NCI-H2196 (cell line): Measurements from ENCODE around the gene DTYMK.
A peak's percentile ranks its signal among the peaks of the same experiment; 100 is the strongest.
"Not testable (repeated sequence)": the region's sequence is repeated elsewhere in the genome, so short reads cannot be mapped to it uniquely, and the experiment has no call there.

Source experiments
- DNase-seq: peaks from one replicate; lab custom pipeline; 2025; ENCODE audit not compliant: unreplicated experiment; lab: John Stamatoyannopoulos, UW

Gene DTYMK, protein sequence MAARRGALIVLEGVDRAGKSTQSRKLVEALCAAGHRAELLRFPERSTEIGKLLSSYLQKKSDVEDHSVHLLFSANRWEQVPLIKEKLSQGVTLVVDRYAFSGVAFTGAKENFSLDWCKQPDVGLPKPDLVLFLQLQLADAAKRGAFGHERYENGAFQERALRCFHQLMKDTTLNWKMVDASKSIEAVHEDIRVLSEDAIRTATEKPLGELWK

DNA sequence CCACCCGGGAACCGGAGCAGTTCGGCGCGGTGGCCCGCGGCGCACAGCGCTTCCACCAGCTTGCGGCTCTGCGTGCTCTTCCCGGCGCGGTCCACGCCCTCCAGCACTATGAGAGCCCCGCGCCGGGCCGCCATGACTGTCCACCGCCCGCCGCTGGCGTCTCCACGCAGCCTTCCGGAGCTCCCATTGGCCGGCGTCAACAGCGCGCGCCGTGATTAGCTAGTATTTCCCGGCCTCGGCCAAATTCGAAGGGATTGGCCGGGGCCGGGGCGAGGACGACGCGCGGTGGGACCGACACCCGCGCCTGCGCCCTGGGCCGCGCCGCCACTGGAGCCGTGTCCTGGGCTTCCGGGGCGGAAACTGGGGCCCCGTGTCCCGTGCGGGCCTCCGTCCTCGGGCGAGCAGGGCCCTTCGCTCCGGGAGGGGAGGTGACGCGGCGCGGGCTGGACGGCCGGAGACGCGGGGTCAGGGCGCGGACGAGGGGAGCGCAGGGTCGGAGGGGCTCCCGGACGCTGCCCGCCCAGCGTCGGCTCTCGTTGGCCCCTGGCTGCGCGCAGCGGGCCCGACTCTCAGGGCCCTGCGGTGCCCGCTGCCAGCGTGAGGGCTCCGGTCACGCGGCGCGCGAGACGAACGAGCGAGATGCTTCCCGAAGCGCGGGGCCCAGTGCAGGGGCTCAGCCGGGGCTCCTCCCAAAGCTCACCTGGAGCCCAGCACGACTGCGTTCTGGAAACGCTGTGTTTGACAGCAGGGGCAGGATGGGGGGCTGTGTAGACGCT is at the start of gene DTYMK:
Gene DTYMK (minus strand): TSS at position 166 of the 776 bp plus-strand sequence. CDS start 32 bp downstream, at position 134.
- peak; percentile 98 for DNase-seq

DNA sequence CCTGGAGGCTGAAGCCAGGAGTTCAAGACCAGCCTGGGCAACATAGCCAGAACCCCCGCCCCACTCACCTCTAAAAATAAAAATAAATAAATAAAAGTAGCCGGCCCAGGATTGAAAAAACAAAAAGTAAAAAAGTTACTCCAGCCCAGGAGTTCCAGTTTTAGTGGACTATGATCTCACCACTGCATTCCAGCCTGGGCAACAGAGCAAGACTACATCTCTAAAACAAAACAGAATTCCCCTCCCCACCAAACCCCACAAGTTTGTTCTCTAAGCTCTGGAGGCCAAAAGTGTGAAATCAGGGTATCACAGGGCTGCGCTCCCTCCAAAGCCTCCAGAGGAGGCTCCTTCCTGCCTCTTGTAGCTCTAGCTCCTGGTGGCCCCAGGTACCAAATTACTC is 49.5 kb upstream of the DTYMK start:
- no peak for DNase-seq

DNA sequence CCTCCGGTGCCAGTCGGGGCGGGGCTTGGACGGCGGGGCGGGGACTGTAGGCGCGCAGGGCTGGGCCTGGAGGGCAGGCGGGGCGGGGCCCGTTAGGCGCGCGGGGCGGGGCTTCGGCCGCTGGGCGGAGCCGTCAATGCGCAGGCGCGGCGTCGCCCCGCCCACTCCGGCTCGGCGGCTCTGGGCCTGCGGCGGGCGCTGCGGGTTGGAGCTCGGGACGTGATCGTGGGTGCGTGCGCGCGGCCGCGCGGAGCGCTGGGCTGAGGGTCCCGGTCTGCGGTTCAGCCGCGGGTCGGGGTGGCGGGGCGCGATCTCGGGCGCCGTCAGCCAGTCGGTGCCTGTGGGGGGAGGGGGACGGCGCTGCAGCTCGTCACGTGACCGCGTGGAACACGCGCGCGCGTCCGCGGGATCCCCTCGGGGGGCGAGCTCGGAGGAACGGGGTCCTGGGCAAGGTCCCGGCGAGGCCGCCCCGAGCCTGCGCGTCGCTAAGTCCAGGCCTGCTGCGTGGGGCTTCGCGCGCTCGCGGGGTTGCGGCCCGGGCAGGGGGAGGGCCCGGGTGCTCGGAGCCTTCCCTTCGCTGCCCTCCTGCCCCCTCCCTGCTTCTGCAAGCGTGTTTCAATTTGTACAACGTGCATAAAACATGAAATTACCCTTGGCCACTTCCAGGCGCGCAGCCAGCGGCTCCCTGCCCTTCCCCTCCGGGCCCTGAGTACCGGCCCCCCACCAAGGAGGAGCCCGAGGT is 48.0 kb upstream of the DTYMK start, which contains the start of gene D2HGDH:
Gene D2HGDH (plus strand): TSS at position 164 of the 742 bp plus-strand sequence. CDS start 595 bp downstream, outside the sequence.
- peak; percentile 94 for DNase-seq

DNA sequence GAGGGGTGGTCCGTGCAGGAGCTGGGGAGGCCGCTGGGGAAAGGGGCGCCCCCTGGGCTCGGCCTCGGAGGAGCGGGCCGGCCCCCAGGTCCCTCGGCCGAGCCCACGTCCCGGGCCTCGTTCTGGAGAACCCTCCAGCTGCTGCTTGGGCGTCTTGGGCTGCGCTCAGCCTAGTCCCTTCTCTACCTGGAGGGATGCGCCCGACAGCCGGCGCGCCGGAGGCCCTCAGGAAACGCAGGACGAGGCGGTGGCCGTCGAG is 47.5 kb upstream of the DTYMK start:
- DNase-seq, result no peak

DNA sequence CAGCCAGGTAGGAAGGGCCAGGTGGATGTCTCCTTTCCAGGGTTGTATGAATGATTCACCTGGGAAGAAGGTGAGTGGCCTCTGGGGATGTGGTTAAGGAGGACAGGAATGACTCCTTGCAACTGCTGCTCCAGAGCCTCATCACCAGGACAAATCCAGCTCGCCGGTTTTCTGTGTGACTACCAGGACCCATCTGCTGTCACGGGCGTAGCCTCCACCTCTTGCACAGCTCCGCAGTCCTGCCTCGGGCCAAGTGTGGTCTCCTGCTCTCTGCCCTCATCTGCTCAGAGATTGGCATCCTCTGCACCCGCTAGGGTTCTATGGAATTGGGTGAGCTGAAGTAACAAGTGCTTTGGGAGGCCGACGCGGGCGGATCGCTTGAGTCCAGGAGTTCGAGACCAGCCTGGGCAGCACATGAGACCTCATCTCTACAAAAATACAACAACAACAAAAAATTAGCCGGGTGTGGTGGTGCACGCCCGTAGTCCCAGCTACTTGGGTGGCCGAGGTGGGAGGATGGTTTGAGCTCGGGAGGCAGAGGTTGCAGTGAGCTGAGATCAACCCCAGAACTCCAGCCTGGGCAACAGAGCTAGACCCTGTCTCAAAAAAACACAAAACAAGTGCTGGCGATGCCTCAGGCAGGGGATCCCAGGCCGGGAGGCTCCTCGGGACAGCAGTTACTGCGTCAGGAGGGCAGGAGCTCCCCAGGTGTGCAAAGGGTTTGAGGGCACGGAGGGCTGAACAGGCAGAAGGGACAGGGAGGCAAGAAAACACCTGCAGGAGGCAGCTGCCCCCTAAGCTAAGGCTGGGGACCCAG is 47.0 kb upstream of the DTYMK start:
- DNase-seq, result no peak

DNA sequence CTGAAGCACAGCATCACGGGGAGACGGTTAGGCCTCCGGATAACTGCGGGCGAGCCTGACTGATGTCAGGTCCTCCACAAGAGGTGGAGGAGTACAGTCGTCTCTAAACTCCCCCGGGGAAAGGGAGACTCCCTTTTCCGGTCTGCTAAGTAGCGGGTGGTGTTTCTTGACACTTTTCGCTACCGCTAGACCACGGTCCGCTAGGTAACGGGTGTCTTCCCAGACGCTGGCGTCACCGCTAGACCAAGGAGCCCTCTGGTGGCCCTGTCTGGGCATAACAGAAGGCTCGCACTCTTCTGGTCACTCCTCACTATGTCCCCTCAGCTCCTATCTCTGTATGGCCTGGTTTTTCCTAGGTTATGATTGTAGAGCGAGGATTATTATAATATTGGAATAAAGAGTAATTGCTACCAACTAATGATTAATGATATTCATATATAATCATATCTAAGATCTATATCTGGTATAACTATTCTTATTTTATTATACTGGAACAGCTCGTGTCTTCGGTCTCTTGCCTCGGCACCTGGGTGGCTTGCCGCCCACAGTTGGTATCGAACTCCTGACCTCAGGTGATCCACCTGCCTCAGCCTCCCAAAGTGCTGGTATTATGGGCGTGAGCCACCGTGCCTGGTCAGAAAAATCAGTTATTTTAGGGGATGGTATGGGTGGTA is 46.0 kb upstream of the DTYMK start:
- not testable (repeated sequence) for DNase-seq

DNA sequence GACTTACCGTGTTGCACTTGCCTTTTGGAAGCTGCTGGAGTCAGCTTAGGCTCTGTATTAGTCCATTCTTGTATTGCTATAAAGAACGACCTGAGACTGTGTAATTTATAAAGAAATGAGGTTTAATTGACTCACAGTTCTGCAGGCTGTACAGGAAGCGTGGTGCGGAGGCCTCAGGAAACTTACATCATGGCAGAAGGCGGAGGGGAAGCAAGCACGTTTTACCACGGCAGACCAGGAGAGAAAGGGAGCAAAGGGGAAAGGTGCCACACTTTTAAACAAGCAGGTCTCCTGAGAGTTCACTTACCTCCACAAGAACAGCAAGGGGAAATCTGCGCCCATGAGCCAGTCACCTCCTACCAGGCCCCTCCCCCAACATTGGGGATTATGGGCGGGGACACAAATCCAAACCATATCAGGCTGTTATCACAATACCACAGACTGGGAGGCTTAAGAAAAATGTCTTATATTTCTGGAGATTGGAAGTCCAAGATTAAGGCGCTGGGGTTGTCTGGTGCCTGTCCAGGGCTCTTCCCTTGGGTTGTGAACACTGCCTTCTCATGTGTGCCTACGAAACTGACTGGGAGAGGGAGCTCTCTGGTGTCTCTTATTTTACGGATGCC is 44.2 kb upstream of the DTYMK start:
- DNase-seq, result no peak

DNA sequence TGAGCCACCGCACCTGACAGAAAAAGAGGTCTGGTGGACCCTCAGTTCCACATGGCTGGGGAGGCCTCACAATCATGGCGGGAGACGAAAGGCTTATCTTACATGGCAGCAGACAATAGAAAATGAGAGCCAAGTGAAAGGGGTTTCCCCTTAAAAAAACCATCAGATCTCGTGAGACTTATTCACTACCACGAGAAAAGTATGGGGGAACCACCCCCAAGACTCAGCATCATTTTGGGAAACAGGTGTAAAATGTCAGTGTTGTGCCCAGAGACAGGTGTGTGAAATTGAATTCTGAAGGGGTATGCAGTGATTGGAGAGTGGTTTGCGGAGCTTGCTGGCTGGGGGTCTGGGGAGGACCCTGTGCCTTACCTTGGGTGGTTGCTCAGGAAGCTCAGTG is 43.3 kb upstream of the DTYMK start:
- DNase-seq, result no peak

DNA sequence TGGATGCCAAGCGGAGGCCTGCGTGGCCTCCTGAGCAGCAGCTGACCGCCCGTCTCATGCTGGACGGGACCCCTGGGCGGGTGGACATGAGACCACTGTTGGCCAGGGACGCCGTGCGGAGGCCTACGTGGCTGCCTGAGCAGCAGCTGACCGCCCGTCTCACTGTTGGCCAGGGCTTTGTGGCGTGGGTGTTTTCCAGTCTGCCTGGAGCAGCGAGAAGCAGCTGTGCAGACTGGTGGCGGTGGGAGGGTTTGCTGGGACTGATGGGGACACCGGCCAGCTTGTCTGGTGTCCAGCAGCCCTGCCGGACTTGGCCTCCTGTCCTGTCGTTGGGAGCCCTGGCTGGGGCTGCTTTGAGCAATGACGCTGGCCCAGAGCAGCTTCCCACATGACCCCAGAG is 42.0 kb upstream of the DTYMK start:
- DNase-seq, result no peak

DNA sequence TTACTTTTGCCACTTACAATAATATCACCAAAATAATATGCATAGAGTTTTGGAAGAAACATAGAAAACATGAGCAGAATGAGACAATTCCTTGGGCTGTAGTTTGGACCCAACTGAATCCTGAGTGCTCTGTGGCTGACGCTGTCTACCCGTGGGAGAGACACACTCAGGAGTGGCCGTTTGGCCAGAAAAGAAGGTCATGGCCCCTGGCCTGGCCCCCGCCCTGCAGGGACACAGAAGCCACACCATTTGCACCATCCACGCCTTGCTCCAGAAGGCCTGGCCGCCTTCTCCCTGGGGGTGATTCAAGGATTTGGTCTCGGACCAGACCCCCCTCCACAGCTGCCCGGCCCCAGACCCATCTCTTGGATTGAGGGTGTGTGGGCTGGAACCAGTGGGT is 41.4 kb upstream of the DTYMK start:
- no peak for DNase-seq

DNA sequence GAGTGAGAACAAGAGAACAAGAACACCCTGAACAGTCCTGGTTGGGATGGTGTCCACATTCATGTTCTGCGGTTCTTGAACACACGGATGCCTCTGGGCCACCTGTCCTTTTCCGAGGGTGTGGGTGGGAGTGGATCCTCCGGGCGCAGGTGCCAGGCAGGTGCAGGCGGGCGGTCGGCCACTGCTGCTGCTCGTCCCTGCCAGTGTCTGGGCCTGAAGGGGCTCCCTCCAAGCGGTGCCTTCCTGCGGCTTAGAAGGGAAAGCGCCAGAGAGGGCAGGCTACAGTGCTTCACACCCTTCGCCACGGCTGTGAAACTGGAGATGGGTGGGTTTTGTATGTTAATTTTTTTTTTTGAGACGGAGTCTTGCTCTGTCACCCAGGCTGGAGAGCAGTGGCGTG is 39.8 kb upstream of the DTYMK start:
- no peak for DNase-seq

DNA sequence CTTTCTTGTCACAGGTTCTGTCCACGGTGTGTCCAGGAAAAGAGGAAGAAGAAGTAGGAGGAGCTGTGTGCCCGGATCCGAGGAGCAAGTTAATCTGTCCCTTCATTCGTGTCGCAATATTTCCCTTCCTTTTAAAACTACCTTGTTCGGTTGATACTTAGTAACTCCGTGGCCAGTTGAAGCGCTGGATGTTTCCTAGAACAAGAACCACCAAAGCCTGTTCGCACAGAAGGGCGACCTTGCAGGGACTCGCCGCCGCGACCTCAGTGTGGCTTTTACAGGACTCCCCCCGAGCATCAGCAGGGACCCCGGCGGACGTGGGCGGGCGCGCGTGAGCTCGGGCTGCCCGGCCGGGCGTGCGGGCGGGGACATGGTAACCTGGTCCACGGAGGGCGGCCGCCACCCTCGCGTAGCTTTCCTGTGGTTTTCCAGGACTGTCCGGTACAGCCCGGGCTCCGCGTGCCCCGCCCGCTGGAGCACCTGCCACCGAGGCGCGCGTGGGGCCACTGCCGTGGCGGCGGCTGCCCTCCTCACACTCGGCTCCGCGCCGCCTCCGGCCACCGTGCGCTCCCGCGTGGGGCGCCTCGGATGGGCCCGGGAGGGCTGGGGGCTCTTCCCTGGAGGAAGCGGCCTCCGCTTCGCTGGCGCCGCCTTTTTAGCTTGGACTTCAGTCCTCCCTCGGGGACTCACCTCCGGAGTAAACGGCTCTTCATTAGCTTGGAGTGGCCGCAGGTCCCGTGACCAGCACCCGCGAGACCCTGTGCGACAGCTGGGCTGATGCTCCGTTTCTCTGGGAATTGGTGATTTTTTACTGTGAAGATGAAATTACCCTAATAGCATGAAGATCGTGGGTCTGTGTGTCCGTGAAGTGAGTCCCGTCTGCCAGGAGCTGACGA is 38.6 kb upstream of the DTYMK start:
- no peak for DNase-seq

DNA sequence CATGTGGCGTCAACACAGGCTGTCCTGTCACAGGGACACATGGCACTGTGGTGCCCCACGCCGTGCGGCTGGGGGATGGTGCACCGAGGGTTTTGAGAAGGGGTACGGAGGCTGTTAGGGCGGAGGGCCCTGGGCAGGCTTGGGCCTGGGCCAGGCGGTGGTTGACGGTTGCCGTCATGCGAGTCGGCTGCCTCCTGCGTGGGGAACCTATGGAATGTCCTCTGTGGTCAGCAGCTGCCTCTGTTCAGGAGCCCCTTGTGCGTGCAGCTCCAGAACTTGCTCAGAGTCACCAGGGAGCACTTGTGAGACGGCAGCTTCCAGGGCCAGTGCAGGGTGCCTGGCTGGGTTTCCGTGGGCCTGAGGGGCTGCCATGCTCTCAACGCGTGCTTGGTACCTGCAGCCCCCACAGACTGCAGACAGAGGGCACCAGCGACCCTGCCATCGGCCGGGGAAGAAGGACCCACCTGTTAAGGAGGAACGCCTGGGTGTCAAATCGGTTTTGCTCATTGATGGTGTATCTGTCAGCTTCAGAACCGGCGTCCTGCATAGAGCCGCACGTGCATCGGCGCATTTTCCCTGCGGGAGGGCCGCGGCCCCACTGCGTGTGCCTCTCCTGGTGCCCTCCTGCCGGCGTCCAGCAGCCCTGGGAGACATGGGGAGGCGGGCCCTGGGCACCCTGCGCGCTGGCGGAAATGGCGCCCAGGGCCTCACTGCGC is 37.8 kb upstream of the DTYMK start:
- no peak for DNase-seq

DNA sequence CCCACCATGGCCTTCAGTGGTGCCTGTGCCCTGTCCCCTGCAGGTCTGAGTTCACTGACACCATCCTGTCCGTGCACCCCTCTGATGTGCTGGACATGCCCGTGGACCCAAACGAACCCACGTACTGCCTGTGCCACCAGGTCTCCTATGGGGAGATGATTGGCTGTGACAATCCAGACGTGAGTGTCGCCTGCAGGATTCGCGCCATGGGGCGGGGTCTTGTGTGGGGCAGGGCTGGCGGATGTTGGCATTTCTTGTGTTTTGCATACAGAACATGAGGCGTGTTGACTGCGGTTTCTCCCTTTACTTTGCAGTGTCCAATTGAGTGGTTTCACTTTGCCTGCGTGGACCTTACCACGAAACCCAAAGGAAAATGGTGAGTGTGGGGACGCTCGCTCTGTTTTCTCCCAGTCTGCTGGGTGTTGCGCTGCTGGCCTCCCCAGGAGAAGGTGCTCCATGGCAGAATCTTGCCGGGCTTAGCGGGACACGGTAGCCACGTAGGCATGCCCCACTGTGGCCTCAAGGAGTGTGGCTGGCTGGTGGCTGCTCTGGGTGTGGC is 36.4 kb upstream of the DTYMK start:
- no peak for DNase-seq

DNA sequence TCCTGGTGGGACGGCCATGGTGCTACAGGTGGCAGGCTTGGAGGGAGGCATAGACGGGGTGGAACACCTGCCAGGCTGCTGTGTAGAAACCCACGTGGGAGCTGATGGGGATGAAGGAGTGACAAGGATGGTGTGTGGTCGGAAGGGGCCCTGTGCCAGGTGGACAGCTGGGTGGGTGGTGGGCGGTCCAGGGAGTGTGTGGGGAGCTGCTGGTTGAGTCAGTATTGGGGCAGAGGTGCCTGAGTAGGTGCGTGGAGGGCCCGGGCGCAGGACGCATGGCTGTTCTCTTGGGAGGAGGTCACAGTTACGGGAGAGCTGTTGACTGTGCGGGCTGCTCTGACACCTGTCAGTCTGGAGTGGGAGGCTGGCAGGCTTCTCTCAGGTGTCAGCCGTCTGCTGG is 35.2 kb upstream of the DTYMK start:
- no peak for DNase-seq

DNA sequence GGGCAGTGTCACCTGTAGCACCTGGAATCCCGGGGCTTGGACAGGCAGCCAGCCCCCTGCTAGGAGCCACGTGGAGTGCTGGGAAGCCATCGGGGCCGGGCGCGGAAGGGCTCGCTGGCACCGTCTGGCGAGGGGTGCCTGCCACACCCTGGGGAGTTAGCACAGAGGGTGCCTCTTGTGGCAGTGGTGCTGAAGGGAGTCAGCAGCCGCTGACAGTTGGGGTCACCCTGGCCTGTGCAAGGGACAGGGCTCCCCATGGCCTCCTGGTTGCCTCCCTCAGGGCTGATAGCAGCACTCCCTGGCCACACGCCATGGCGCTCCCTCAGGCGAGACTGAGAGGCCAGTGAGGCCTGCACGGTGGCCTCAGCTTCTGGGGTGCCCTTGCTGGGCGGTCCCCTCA is 33.9 kb upstream of the DTYMK start:
- no peak for DNase-seq

DNA sequence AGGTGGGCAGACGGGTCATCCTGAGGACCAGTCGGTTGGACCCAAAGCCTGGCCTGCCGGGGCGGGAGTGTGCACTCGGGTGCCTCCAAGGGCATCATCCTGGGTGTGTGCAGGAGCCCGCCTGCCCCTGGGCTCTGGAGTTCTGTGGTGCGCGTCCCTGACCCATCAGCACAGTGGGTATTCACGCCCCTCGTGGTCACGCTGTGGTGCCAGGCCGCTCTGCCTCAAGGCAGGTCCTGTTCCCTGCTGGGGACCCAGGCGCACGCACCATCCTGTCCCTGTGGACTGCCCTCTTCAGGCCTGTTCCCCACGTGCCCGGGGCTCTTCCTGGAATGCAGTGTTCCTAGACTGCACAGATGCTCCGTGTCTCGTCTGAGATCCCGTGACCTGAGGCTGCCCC is 33.5 kb upstream of the DTYMK start:
- no peak for DNase-seq

DNA sequence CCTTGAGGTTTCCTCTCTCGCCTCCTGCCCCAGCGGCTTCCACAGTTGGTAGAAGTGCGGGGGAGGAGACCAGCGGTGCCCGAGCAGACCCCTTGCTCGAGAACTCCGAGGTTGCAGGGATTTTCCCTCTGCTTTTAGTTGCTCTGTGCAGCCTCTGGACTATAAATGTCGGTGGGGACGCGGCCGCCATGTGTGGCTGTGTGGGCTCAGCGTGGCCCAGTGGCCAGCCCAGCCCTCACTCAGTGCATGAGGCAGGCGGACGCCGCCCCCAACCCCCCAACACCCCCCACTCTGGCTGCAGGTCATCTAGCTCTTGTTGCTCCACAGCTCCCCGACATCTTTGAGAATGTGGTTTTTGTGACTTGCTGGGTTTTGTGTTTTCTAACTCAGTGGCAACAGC is 32.5 kb upstream of the DTYMK start:
- no peak for DNase-seq
